ENCODE results near the gene DNAJC11.

- no peak for TF ChIP-seq CTCF (IDR thresholded peaks at IDR 0.05)
- no peak for TF ChIP-seq POLR2A (IDR thresholded peaks at IDR 0.05)
Measured at GRCh38 chr1:6614019-6614928, 87.3 kb downstream of the DNAJC11 start.

Data from Peyer's patch (tissue), 4 donors.